ENCODE measurements around the gene SEC31A. TPM values are rescaled to one million over a fixed set of nuclear protein-coding genes. Genes with fewer than 3 reads are reported as not detected.
"Not testable (repeated sequence)": the region's sequence is repeated elsewhere in the genome, so short reads cannot be mapped to it uniquely, and the experiment has no call there.

SEC31A gene
- polyA plus RNA-seq, 3 donors: 74.8 to 120 (median 107) TPM

- no peaks in the 10 kb centered on the region for H3K9me3 ChIP-seq (replicated peaks in 1 of 2; ENCODE audit: control insufficient read depth in 1 of 2, insufficient read depth in 1 of 2, low read length in 2 of 2)
- DNase-seq: no peak
- H3K27me3 ChIP-seq (ENCODE audit: control insufficient read depth in 2 of 2, insufficient read depth in 2 of 2, low read length in 2 of 2): no peaks in the 10 kb centered on the region
- H3K4me3 Mint-ChIP-seq: no peak overlapping the region
- no peaks in the 10 kb centered on the region for H4K20me1 ChIP-seq (ENCODE audit: insufficient read depth, low read length)
- no peak overlapping the region for H3K27ac ChIP-seq (ENCODE audit: low read depth in 1 of 2, low read length in 2 of 2)
- no peaks in the 10 kb centered on the region for H3K4me1 Mint-ChIP-seq
- intact Hi-C loops (cut with micrococcal nuclease): loop anchor here in 1 of 2 donors (10.0 kb wide), 1 partner anchor 95 kb away; no protein-coding TSS in a partner anchor
- peaks cover 0 to 2% (median 0%) of the 10 kb centered on the region in 3 donors for H3K27me3 Mint-ChIP-seq (ENCODE audit: low read depth in 3 of 3)
- H3K4me1 ChIP-seq (ENCODE audit: control insufficient read depth in 1 of 2, insufficient read depth in 2 of 2, low read length in 2 of 2): no peaks in the 10 kb centered on the region
- no peak for TF ChIP-seq CTCF (IDR thresholded peaks at IDR 0.05)
- no peak overlapping the region for H3K9ac ChIP-seq (ENCODE audit: insufficient read depth, low read length, poor library complexity, severe bottlenecking)
- no CpG with 5 or more reads among the region's 1 CpG for WGBS (ENCODE audit: insufficient coverage)
- H2AFZ ChIP-seq (ENCODE audit: insufficient read depth, low read depth, low read length, poor library complexity, severe bottlenecking): no peak overlapping the region
- no peak overlapping the region for H3K4me3 ChIP-seq (replicated peaks in 1 of 3; ENCODE audit: low read depth in 2 of 3, low read length in 3 of 3)
- no peak overlapping the region for H3K27ac Mint-ChIP-seq
- peaks cover 67 to 91% of the 10 kb centered on the region in 2 donors for H3K36me3 Mint-ChIP-seq
- H3K9me3 Mint-ChIP-seq: no peaks in the 10 kb centered on the region
- H3K4me2 ChIP-seq (replicated peaks; ENCODE audit: extremely low read depth, low read length, poor library complexity, severe bottlenecking): no peak overlapping the region
- no peaks in the 10 kb centered on the region for H3K79me2 ChIP-seq (ENCODE audit: insufficient read depth, low read length)
- H3K36me3 ChIP-seq (replicated peaks in 1 of 2; ENCODE audit: control insufficient read depth in 1 of 2, insufficient read depth in 2 of 2, low read length in 2 of 2): peaks cover 81 to 87% of the 10 kb centered on the region in 2 donors
Measured at GRCh38 chr4:82839624-82840023, 51.3 kb downstream of the SEC31A start.

GRCh38 chr4:82833696-82834313, 57.1 kb downstream of the SEC31A start:
- H3K36me3 Mint-ChIP-seq: peaks cover 71 to 85% of the 10 kb centered on the region in 2 donors
- H4K20me1 ChIP-seq (ENCODE audit: insufficient read depth, low read length): no peaks in the 10 kb centered on the region
- no CpG with 5 or more reads among the region's 1 CpG for WGBS (ENCODE audit: insufficient coverage)
- peaks cover 0 to 4% (median 0%) of the 10 kb centered on the region in 3 donors for H3K27me3 Mint-ChIP-seq (ENCODE audit: low read depth in 3 of 3)
- no peaks in the 10 kb centered on the region for H3K27me3 ChIP-seq (ENCODE audit: control insufficient read depth in 2 of 2, insufficient read depth in 2 of 2, low read length in 2 of 2)
- peak overlapping the region in 1 of 7 donors; percentile 25 for H3K27ac Mint-ChIP-seq
- no peak overlapping the region for H3K4me3 Mint-ChIP-seq
- no peaks in the 10 kb centered on the region for H3K4me1 Mint-ChIP-seq
- H3K4me3 ChIP-seq (replicated peaks in 1 of 3; ENCODE audit: low read depth in 2 of 3, low read length in 3 of 3): no peak overlapping the region
- H3K9me3 ChIP-seq (replicated peaks in 1 of 2; ENCODE audit: control insufficient read depth in 1 of 2, insufficient read depth in 1 of 2, low read length in 2 of 2): no peaks in the 10 kb centered on the region
- no peak overlapping the region for H3K27ac ChIP-seq (ENCODE audit: low read depth in 1 of 2, low read length in 2 of 2)
- no peak overlapping the region for H3K4me2 ChIP-seq (replicated peaks; ENCODE audit: extremely low read depth, low read length, poor library complexity, severe bottlenecking)
- H3K9ac ChIP-seq (ENCODE audit: insufficient read depth, low read length, poor library complexity, severe bottlenecking): no peak overlapping the region
- H3K4me1 ChIP-seq (ENCODE audit: control insufficient read depth in 1 of 2, insufficient read depth in 2 of 2, low read length in 2 of 2): no peaks in the 10 kb centered on the region
- H3K36me3 ChIP-seq (replicated peaks in 1 of 2; ENCODE audit: control insufficient read depth in 1 of 2, insufficient read depth in 2 of 2, low read length in 2 of 2): peaks cover 66 to 89% of the 10 kb centered on the region in 2 donors
- H3K9me3 Mint-ChIP-seq: peaks cover 0 to 4% (median 0%) of the 10 kb centered on the region in 7 donors
- no peaks in the 10 kb centered on the region for H3K79me2 ChIP-seq (ENCODE audit: insufficient read depth, low read length)
- no peak for DNase-seq
- H2AFZ ChIP-seq (ENCODE audit: insufficient read depth, low read depth, low read length, poor library complexity, severe bottlenecking): no peak overlapping the region
- no peak for TF ChIP-seq CTCF (IDR thresholded peaks at IDR 0.05)
- intact Hi-C loops (cut with micrococcal nuclease): no loop called here

GRCh38 chr4:82833060-82833459, 57.9 kb downstream of the SEC31A start:
- H3K27ac ChIP-seq (ENCODE audit: low read depth in 1 of 2, low read length in 2 of 2); H3K27me3 ChIP-seq (ENCODE audit: control insufficient read depth in 2 of 2, insufficient read depth in 2 of 2, low read length in 2 of 2); H4K20me1 ChIP-seq (ENCODE audit: insufficient read depth, low read length); H3K4me1 ChIP-seq (ENCODE audit: control insufficient read depth in 1 of 2, insufficient read depth in 2 of 2, low read length in 2 of 2); H3K4me3 ChIP-seq (replicated peaks in 1 of 3; ENCODE audit: low read depth in 2 of 3, low read length in 3 of 3); H3K9me3 ChIP-seq (replicated peaks in 1 of 2; ENCODE audit: control insufficient read depth in 1 of 2, insufficient read depth in 1 of 2, low read length in 2 of 2); H3K4me2 ChIP-seq (replicated peaks; ENCODE audit: extremely low read depth, low read length, poor library complexity, severe bottlenecking); H3K27ac Mint-ChIP-seq; H3K4me3 Mint-ChIP-seq; intact Hi-C loops (cut with micrococcal nuclease); H2AFZ ChIP-seq (ENCODE audit: insufficient read depth, low read depth, low read length, poor library complexity, severe bottlenecking); DNase-seq; H3K4me1 Mint-ChIP-seq; H3K9ac ChIP-seq (ENCODE audit: insufficient read depth, low read length, poor library complexity, severe bottlenecking); H3K27me3 Mint-ChIP-seq (ENCODE audit: low read depth in 3 of 3); H3K79me2 ChIP-seq (ENCODE audit: insufficient read depth, low read length); H3K9me3 Mint-ChIP-seq: not testable (repeated sequence)
- no CpG with 5 or more reads among the region's 4 CpGs for WGBS (ENCODE audit: insufficient coverage)
- peaks cover 68 to 85% of the 10 kb centered on the region in 2 donors for H3K36me3 Mint-ChIP-seq
- H3K36me3 ChIP-seq (replicated peaks in 1 of 2; ENCODE audit: control insufficient read depth in 1 of 2, insufficient read depth in 2 of 2, low read length in 2 of 2): peaks cover 66 to 89% of the 10 kb centered on the region in 2 donors

All from CD14-positive monocyte (primary cell).